IPS-18a (cell line): ENCODE measurements around the gene GSTA1.
"Not testable (repeated sequence)": the region's sequence is repeated elsewhere in the genome, so short reads cannot be mapped to it uniquely, and the experiment has no call there.

Experiments used
- H3K27ac ChIP-seq: one replicate; pipeline ENCODE4 v1.5.1; 2013; ENCODE audit warnings: low read length
- H3K27me3 ChIP-seq: one replicate; pipeline ENCODE4 v1.6.1; 2013; ENCODE audit warnings: mild to moderate bottlenecking, low read length; ENCODE audit not compliant: control insufficient read depth, insufficient read depth
- H3K36me3 ChIP-seq: one replicate; pipeline ENCODE4 v1.6.1; 2013; ENCODE audit warnings: low read depth, low read length; ENCODE audit not compliant: control insufficient read depth
- H3K4me1 ChIP-seq: one replicate; pipeline ENCODE4 v1.6.1; 2013; ENCODE audit warnings: low read depth, low read length; ENCODE audit not compliant: control insufficient read depth
- H3K4me3 ChIP-seq: one replicate; pipeline ENCODE4 v1.5.1; 2013; ENCODE audit warnings: low read length
- H3K9ac ChIP-seq: one replicate; pipeline ENCODE4 v1.6.1; 2013; ENCODE audit warnings: mild to moderate bottlenecking, low read length, moderate library complexity
- H3K9me3 ChIP-seq: one replicate; pipeline ENCODE4 v1.6.1; 2013; ENCODE audit warnings: low read depth, low read length; ENCODE audit not compliant: control insufficient read depth

Gene GSTA1

GRCh38 chr6:52801188-52801841 lies 2.3 kb downstream of the GSTA1 start:
- no peak overlapping the region for H3K9ac ChIP-seq
- no peak overlapping the region for H3K4me3 ChIP-seq
- H3K9me3 ChIP-seq: no peaks in the 10 kb centered on the region
- no peaks in the 10 kb centered on the region for H3K36me3 ChIP-seq
- no peak overlapping the region for H3K27ac ChIP-seq
- no peaks in the 10 kb centered on the region for H3K4me1 ChIP-seq
- H3K27me3 ChIP-seq: no peaks in the 10 kb centered on the region

- not testable (repeated sequence) for H3K9ac ChIP-seq, H3K36me3 ChIP-seq, H3K4me1 ChIP-seq, H3K27ac ChIP-seq, H3K9me3 ChIP-seq, H3K27me3 ChIP-seq, H3K4me3 ChIP-seq
These were observed 4.3 kb downstream of the GSTA1 start for GRCh38 chr6:52799272-52799671.

GRCh38 chr6:52794366-52794765 lies 9.2 kb downstream of the GSTA1 start:
- not testable (repeated sequence) for H3K36me3 ChIP-seq, H3K9me3 ChIP-seq, H3K27me3 ChIP-seq, H3K9ac ChIP-seq, H3K27ac ChIP-seq, H3K4me3 ChIP-seq, H3K4me1 ChIP-seq

DNA sequence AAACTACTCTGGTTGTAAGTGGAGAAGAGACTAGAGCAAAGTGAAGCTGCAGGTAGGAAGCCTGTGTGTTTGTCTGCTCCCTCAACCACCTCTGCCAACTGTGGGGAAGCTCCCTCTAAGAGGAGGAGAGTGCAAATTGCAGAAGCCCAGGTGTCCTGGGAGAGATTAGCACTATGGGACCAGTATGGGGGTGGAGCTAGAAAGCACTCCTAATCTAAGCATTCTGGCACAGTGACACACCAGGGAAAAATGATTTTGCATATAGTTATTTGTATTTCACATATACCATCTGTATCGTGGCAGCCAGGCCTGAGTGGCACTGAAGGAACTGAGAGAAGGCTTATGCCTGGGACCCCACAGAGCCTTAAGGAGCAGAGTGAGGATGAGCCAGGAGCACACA lies 12.8 kb downstream of the GSTA1 start:
- H3K27ac ChIP-seq: no peak overlapping the region
- no peak overlapping the region for H3K9ac ChIP-seq
- no peaks in the 10 kb centered on the region for H3K9me3 ChIP-seq
- H3K4me1 ChIP-seq: no peaks in the 10 kb centered on the region
- H3K27me3 ChIP-seq: no peaks in the 10 kb centered on the region
- H3K4me3 ChIP-seq: no peak overlapping the region
- no peaks in the 10 kb centered on the region for H3K36me3 ChIP-seq

DNA sequence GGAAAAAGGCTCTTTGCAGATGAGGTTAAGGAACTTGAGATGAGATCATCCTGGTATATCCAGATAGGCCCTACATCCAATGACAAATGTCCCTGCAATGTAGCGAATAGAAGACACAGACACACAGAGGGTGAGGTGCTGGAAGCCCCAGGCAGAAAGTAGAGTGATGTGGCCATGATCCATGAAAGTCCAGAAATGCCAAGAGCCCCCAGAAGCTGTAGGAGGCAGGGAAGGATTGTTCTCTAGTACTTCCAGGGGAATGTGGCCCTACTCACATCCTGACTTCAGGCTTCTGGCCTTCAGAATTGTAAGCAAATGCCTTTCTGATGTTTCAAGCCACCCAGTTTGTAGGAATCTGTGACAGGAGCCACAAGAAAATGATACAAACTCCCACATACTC lies 14.0 kb downstream of the GSTA1 start:
- not testable (repeated sequence) for H3K4me3 ChIP-seq, H3K9ac ChIP-seq, H3K9me3 ChIP-seq, H3K27me3 ChIP-seq, H3K4me1 ChIP-seq, H3K27ac ChIP-seq, H3K36me3 ChIP-seq

- Histone ChIP-seq H3K9me3 (no peaks in the 10 kb centered on the region), H3K9ac (no peak overlapping the region), H3K36me3 (no peaks in the 10 kb centered on the region), H3K4me1 (no peaks in the 10 kb centered on the region), H3K27ac (no peak overlapping the region), H3K27me3 (no peaks in the 10 kb centered on the region), H3K4me3 (no peak overlapping the region)
These were observed 15.1 kb downstream of the GSTA1 start for GRCh38 chr6:52788478-52788877.

- no peaks in the 10 kb centered on the region for H3K27me3 ChIP-seq
- no peaks in the 10 kb centered on the region for H3K9me3 ChIP-seq
- H3K4me1 ChIP-seq: no peaks in the 10 kb centered on the region
- no peak overlapping the region for H3K4me3 ChIP-seq
- H3K9ac ChIP-seq: no peak overlapping the region
- H3K27ac ChIP-seq: no peak overlapping the region
- no peaks in the 10 kb centered on the region for H3K36me3 ChIP-seq
These were observed 15.7 kb downstream of the GSTA1 start for GRCh38 chr6:52787917-52788316.

DNA sequence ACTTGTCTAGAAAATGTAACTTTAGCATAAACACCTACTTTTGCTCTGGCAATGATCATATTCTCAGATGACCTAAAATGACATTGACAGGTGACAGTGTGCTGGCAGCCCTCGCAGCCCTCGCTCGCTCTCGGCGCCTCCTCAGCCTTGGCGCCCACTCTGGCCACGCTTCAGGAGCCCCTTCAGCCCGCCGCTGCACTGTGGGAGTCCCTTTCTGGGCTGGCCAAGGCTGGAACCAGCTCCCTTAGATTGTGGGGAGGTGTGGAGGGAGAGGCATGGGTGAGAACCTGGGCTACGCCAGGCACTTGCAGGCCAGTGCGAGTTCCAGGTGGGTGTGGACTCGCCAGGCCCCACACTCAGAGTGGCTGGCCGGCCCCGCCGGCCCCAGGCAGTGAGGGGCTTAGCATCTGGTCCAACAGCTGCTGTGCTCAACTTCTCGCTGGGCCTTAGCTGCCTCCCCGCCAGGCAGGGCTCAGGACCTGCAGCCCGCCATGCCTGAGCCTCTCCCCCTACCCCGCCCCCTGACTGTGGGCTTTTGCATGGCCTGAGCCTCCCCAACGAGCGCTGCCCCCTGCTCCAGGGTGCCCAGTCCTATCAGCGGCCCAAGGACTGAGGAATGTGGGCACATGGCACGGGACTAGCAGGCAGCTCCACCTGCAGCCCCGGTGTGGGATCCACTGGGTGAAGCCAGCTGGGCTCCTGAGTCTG lies 17.2 kb downstream of the GSTA1 start:
- H3K27me3 ChIP-seq: no peaks in the 10 kb centered on the region
- no peaks in the 10 kb centered on the region for H3K36me3 ChIP-seq
- H3K27ac ChIP-seq: no peak overlapping the region
- H3K9me3 ChIP-seq: no peaks in the 10 kb centered on the region
- no peak overlapping the region for H3K4me3 ChIP-seq
- H3K4me1 ChIP-seq: no peaks in the 10 kb centered on the region
- H3K9ac ChIP-seq: no peak overlapping the region

DNA sequence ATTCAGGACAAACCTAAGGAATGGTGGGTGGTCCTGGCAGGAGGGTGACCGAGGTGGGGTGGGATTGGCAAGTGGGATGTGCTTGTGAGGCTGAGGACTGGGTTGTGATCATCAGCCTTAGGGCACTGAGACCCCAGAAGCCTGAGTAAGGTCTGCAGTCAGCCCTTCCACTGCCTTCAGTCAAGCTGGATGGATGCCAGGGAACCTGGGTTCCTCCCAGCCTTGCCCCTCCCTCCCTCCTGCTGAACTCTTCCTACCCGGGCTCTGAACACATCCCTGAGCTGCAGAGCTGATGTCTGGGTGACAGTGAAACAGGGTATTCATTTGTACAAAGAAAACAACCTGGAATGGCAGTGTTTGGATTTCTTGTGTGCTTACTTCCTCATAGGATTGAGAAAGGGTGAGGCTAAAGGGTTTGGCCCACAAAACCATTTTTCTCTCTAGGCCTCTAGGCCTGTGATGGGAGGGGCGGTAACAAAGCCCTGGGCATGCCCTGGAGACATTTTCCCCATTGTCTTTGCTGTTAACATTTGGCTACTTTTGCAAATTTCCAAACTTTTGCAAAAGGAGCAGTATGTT lies 20.8 kb downstream of the GSTA1 start:
- H3K27ac ChIP-seq, H3K27me3 ChIP-seq, H3K9ac ChIP-seq, H3K36me3 ChIP-seq, H3K9me3 ChIP-seq, H3K4me1 ChIP-seq, H3K4me3 ChIP-seq: not testable (repeated sequence)

GRCh38 chr6:52782209-52782608 lies 21.4 kb downstream of the GSTA1 start:
- not testable (repeated sequence) for H3K4me1 ChIP-seq

DNA sequence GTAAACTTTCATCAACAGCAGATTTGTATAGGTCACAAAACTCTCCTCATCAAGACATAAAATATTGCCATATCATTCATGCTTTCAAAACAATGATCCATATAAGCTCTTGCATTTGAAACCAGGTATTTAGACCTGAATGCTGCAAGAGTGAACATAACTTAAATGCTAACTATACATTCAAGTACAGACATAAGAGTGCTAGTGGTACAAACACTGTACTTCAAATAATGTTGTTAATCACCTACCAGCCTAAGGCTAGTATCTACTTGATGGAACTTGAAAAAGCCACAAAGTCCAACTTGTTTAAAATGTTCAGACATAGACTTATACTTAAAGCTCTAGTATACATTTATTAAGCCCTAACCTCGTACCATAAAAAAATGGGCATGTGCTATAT lies 24.4 kb downstream of the GSTA1 start:
- Histone ChIP-seq H3K27me3 (no peaks in the 10 kb centered on the region), H3K9ac (no peak overlapping the region), H3K4me3 (no peak overlapping the region), H3K36me3 (no peaks in the 10 kb centered on the region), H3K27ac (no peak overlapping the region), H3K4me1 (no peaks in the 10 kb centered on the region), H3K9me3 (no peaks in the 10 kb centered on the region)

More at GRCh38 chr6:52782209-52782608, 21.4 kb downstream of the GSTA1 start:
- H3K36me3 ChIP-seq, H3K9me3 ChIP-seq, H3K4me3 ChIP-seq, H3K27me3 ChIP-seq, H3K27ac ChIP-seq, H3K9ac ChIP-seq: not testable (repeated sequence)
